GM12878 (cell line): ENCODE data around the gene SDCCAG8. TPM values are rescaled to one million over a fixed set of nuclear protein-coding genes. Genes with fewer than 3 reads are reported as not detected.

Experiments used
- CEBPZ ChIP-seq: fragments of 150-350 bp; IDR thresholded peaks from 2 replicates; pipeline ENCODE4 v1.6.1; 2016; ENCODE audit warnings: low read depth, low read length
- ETV6 ChIP-seq, 2 experiments: fragments of 450-650 bp in 1 of 2; IDR thresholded peaks in 1 of 2; conservative IDR thresholded peaks in 1 of 2; 2 replicates each; pipeline ENCODE4 v1.6.1; 2014; ENCODE audit warnings: antibody characterized with exemption in 1 of 2, borderline replicate concordance in 1 of 2, low read depth in 1 of 2, mild to moderate bottlenecking in 1 of 2, moderate library complexity in 1 of 2
- MTA2 ChIP-seq: fragments of 450-650 bp; IDR thresholded peaks from 2 replicates; pipeline ENCODE4 v1.6.1; 2016; ENCODE audit warnings: low read depth, mild to moderate bottlenecking, moderate library complexity
- PBX3 ChIP-seq: IDR thresholded peaks from 2 replicates; pipeline ENCODE4 v1.6.1; 2011; ENCODE audit warnings: mild to moderate bottlenecking, low read depth, low read length, moderate library complexity; ENCODE audit not compliant: insufficient replicate concordance
- RFX5 ChIP-seq: IDR thresholded peaks from 2 replicates; pipeline ENCODE4 v1.6.1; 2011; ENCODE audit warnings: low read depth, low read length, improper control_type of control experiment
- SMC3 ChIP-seq: IDR thresholded peaks from 2 replicates; pipeline ENCODE4 v1.6.1; 2011; ENCODE audit warnings: low read length, improper control_type of control experiment, borderline replicate concordance
- SRF ChIP-seq, 2 experiments: IDR thresholded peaks; 2 replicates each; pipeline ENCODE4 v1.6.1; 2011; ENCODE audit warnings: low read depth in 2 of 2, low read length in 2 of 2, mild to moderate bottlenecking in 1 of 2, moderate library complexity in 1 of 2
- ZNF274 ChIP-seq: IDR thresholded peaks from one replicate; pipeline ENCODE4 v1.8.0; 2011; ENCODE audit not compliant: insufficient read length, insufficient read depth
- ZZZ3 ChIP-seq: IDR thresholded peaks from 2 replicates; pipeline ENCODE4 v1.6.1; 2011; ENCODE audit warnings: low read depth; ENCODE audit not compliant: control insufficient read depth, insufficient read length
- polyA plus RNA-seq, 11 experiments: library from polyadenylated mRNA; depleted of rRNA in 4 of 11; unstranded in 6 of 11; stranded (reverse) in 5 of 11; fragments of >200 nt; fragmentation: Nextera tagmentation in 4 of 11; fragmentation: Illumina TruSeq in 1 of 11; extraction: Ambion mirVana in 4 of 11; extraction: Trizol in 1 of 11; gene quantifications; 1 replicate in 1 of 11; 2 replicates in 10 of 11; pipeline versions ENCODE4 v1.2.1 to v1.2.3, GENCODE V29; 2011 to 2016; ENCODE audit warnings: inconsistent platforms in 2 of 11, missing spikeins in 2 of 11, low read depth in 1 of 11
- total RNA-seq, 4 experiments: library from RNA; depleted of rRNA in 3 of 4; stranded (reverse); fragments of >200 nt in 3 of 4; fragmentation: Illumina TruSeq in 1 of 4; extraction: Trizol in 1 of 4; gene quantifications; 2 replicates each; pipeline versions ENCODE4 v1.2.1 to v1.2.3, GENCODE V29; 2013 to 2021

The SDCCAG8 gene
- total and polyA plus RNA-seq, 10 of the 15 experiments (the other 5 are each of a cell fraction or from before 2014, with no cell fraction given): 15.0 to 25.6 (median 20.6) TPM

GRCh38 chr1:243275316-243275715 lies 19.5 kb downstream of the SDCCAG8 start (continued):
- TF ChIP-seq PBX3: no peak
- no peak for TF ChIP-seq CEBPZ
- TF ChIP-seq MTA2: no peak
- TF ChIP-seq ZZZ3: no peak
- no peak for TF ChIP-seq ETV6 (conservative IDR thresholded peaks at IDR 0.05 in 1 of 2, IDR thresholded peaks at IDR 0.05 in 1 of 2; ENCODE audit: borderline replicate concordance in 1 of 2, low read depth in 1 of 2)
- no peak for TF ChIP-seq SRF (IDR thresholded peaks at IDR 0.05; ENCODE audit: low read depth in 2 of 2, low read length in 2 of 2)
- no peak for TF ChIP-seq SMC3
- no peak for TF ChIP-seq RFX5
- no peak for TF ChIP-seq ZNF274
